ENCODE measurements around the gene SRC.

SRC gene

GRCh38 chr20:37315021-37315451 is 30.9 kb upstream of the SRC start:
- no peak for DNase-seq (ENCODE audit: low spot score)

- DNase-seq (ENCODE audit: low spot score): no peak
Measured at GRCh38 chr20:37315452-37316110, 30.4 kb upstream of the SRC start.

- no peak for DNase-seq (ENCODE audit: low spot score)
Measured at GRCh38 chr20:37316116-37316774, 29.7 kb upstream of the SRC start.

- no peak for DNase-seq (ENCODE audit: low spot score)
Measured at GRCh38 chr20:37316775-37317170, 29.2 kb upstream of the SRC start.

- no peak for DNase-seq (ENCODE audit: low spot score)
Measured at GRCh38 chr20:37317316-37317715, 28.6 kb upstream of the SRC start.

GRCh38 chr20:37317994-37318640 is 27.8 kb upstream of the SRC start:
- DNase-seq (ENCODE audit: low spot score): no peak

- DNase-seq (ENCODE audit: low spot score): no peak
Measured at GRCh38 chr20:37319151-37319671, 26.7 kb upstream of the SRC start.

- DNase-seq (ENCODE audit: low spot score): peak; percentile 43
Measured at GRCh38 chr20:37323985-37324384, 22.0 kb upstream of the SRC start.

GRCh38 chr20:37325206-37325605 is 20.7 kb upstream of the SRC start:
- DNase-seq (ENCODE audit: low spot score): no peak

- no peak for DNase-seq (ENCODE audit: low spot score)
Measured at GRCh38 chr20:37326666-37327065, 19.3 kb upstream of the SRC start.

- DNase-seq (ENCODE audit: low spot score): no peak
Measured at GRCh38 chr20:37327748-37328147, 18.2 kb upstream of the SRC start.

- no peak for DNase-seq (ENCODE audit: low spot score)
Measured at GRCh38 chr20:37328149-37328945, 17.6 kb upstream of the SRC start.

- DNase-seq (ENCODE audit: low spot score): peak; percentile 27
Measured at GRCh38 chr20:37329481-37330165, 16.3 kb upstream of the SRC start.

- DNase-seq (ENCODE audit: low spot score): no peak
Measured at GRCh38 chr20:37330316-37330715, 15.6 kb upstream of the SRC start.

- no peak for DNase-seq (ENCODE audit: low spot score)
Measured at GRCh38 chr20:37331060-37331857, 14.7 kb upstream of the SRC start.

GRCh38 chr20:37333130-37333847 is 12.7 kb upstream of the SRC start:
- no peak for DNase-seq (ENCODE audit: low spot score)

GRCh38 chr20:37333848-37334318 is 12.1 kb upstream of the SRC start:
- no peak for DNase-seq (ENCODE audit: low spot score)

- DNase-seq (ENCODE audit: low spot score): no peak
Measured at GRCh38 chr20:37334450-37334849, 11.5 kb upstream of the SRC start.

GRCh38 chr20:37335642-37336368 is 10.1 kb upstream of the SRC start:
- no peak for DNase-seq (ENCODE audit: low spot score)
